ENCODE results near the gene OTUD5. TPM values are rescaled to one million over a fixed set of nuclear protein-coding genes. Genes with fewer than 3 reads are reported as not detected.

The OTUD5 gene
- total and polyA plus RNA-seq, 2 of the 13 experiments (the other 11 are each of a cell fraction or from before 2014, with no cell fraction given), result 18.4 to 42.2 TPM

DNA sequence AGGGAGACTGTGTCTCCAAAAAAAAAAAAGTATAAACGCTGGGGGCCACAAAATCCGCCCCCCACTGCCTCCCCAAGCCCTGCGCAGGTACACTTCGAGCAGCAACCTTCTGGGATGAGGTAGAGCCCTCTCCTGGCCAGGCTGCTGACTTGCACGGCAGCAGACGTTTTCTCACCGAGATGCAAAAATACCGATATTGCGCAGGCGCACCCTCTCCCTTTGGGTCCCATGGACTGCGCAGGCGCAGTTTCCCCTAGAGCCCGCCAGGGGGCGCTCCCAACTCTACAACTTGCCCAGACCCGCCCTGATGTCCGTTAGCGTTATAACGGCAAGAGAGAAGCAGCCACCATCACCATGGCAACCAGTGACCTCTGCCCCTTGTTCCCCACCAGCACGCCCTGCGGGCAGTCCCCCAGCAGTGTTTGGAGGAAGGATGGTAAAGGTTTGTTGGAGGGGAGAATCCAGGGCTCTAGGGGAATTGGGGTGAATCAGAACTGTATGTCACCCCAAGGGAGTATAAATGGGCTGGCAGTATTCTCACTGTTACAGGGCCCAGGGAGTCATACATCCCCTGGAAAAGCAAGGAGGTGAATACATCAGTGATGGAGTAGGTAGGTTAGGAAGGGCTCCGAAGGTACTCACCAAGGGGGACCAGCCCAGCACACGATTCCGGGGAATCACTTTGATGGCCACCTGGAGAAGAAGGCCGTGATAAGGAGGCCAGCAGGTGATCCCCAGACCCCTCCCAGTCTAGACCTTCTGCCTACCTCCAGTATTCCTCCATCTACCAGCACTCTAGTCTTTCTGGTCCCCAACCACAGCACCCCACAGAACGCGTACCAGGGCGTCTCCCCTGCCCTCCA lies 40.0 kb downstream of the OTUD5 start:
- peak; percentile 99 for FAIRE-seq
- Histone ChIP-seq H3K27me3 (ENCODE audit: control insufficient read depth in 1 of 2, insufficient read depth in 2 of 2, low read length in 2 of 2) (no peaks in the 10 kb centered on the region), H3K9me3 (ENCODE audit: low read length) (no peaks in the 10 kb centered on the region), H4K20me1 (ENCODE audit: insufficient read depth, low read length) (no peaks in the 10 kb centered on the region), H3K9ac (ENCODE audit: insufficient read depth, low read depth, low read length) (peak overlapping the region; percentile 59), H3K4me2 (ENCODE audit: low read depth, low read length) (peak overlapping the region; percentile 83), H3K36me3 (replicated peaks in 1 of 2; ENCODE audit: control insufficient read depth in 1 of 2, insufficient read depth in 2 of 2, low read length in 2 of 2) (peaks cover 0 to 17% of the 10 kb centered on the region in 2 experiments; a peak in 2 of 5 replicates), H3K79me2 (ENCODE audit: insufficient read depth, low read length) (peaks cover 13% of the 10 kb centered on the region), H2AFZ (ENCODE audit: low read length) (no peak overlapping the region), H3K27ac (ENCODE audit: extremely low read length, insufficient read depth, low read length) (peak overlapping the region; percentile 54), H3K4me1 (ENCODE audit: insufficient read depth, low read length) (peaks cover 31% of the 10 kb centered on the region), H3K4me3 (replicated peaks in 1 of 3; ENCODE audit: insufficient read depth in 1 of 3, low read depth in 2 of 3, low read length in 3 of 3) (peak overlapping the region; percentile 47 to 85 (median 75); a peak in 5 of 6 replicates)
- peak; percentile 88 for DNase-seq (ENCODE audit: low spot score)
- ChIA-PET POLR2A (no interaction called here), CTCF (ENCODE audit: low intra/inter-chr PET ratio, low total read pairs) (interaction anchor here (0.7 to 1.2 kb wide), 4 partner anchors 20 to 155 kb away, joined by 3 to 5 read pairs (median 3); partner anchors contain the start of genes GLOD5, PQBP1 and TIMM17B)
- TSS peak; percentile 34 for BruUV-seq (replicated peaks)
- 3% methylated on average over 5 of the region's 27 CpGs for WGBS (ENCODE audit: low lambda C conversion rate)
- intact Hi-C loops (cut with micrococcal nuclease; ENCODE audit: unreplicated experiment) (loop anchor here (2.0 to 10.0 kb wide), 3 partner anchors 21 to 270 kb away; partner anchors contain the start of genes GLOD5, PQBP1 and TIMM17B), in situ Hi-C loops (cut with HindIII; ENCODE audit: extremely low pct_ligation_motif_present, low pct_unique_long_range_greater_than_20kb) (no loop called here)
- ATAC-seq, result peak; percentile 64
- peak; percentile 79 for TF ChIP-seq NR2C2 (CRISPR knock-in tag; IDR thresholded peaks at IDR 0.05; ENCODE audit: borderline replicate concordance)
- peak; percentile 82 for TF ChIP-seq ZNF605 (CRISPR knock-in tag; IDR thresholded peaks at IDR 0.05)
- TF ChIP-seq SOX13 (IDR thresholded peaks at IDR 0.05), result no peak
- TF ChIP-seq SOX13 (CRISPR knock-in tag; conservative IDR thresholded peaks at IDR 0.05 in 1 of 2, IDR thresholded peaks at IDR 0.05 in 1 of 2), result no peak
- peak; percentile 85; the same call in 1 of the 3 replicates for TF ChIP-seq MXI1 (IDR thresholded peaks at IDR 0.05; ENCODE audit: borderline replicate concordance, low read depth, low read length)
- TF ChIP-seq, protein P1, sequence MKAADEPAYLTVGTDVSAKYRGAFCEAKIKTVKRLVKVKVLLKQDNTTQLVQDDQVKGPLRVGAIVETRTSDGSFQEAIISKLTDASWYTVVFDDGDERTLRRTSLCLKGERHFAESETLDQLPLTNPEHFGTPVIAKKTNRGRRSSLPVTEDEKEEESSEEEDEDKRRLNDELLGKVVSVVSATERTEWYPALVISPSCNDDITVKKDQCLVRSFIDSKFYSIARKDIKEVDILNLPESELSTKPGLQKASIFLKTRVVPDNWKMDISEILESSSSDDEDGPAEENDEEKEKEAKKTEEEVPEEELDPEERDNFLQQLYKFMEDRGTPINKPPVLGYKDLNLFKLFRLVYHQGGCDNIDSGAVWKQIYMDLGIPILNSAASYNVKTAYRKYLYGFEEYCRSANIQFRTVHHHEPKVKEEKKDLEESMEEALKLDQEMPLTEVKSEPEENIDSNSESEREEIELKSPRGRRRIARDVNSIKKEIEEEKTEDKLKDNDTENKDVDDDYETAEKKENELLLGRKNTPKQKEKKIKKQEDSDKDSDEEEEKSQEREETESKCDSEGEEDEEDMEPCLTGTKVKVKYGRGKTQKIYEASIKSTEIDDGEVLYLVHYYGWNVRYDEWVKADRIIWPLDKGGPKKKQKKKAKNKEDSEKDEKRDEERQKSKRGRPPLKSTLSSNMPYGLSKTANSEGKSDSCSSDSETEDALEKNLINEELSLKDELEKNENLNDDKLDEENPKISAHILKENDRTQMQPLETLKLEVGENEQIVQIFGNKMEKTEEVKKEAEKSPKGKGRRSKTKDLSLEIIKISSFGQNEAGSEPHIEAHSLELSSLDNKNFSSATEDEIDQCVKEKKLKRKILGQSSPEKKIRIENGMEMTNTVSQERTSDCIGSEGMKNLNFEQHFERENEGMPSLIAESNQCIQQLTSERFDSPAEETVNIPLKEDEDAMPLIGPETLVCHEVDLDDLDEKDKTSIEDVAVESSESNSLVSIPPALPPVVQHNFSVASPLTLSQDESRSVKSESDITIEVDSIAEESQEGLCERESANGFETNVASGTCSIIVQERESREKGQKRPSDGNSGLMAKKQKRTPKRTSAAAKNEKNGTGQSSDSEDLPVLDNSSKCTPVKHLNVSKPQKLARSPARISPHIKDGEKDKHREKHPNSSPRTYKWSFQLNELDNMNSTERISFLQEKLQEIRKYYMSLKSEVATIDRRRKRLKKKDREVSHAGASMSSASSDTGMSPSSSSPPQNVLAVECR (CRISPR knock-in tag; IDR thresholded peaks at IDR 0.05; ENCODE audit: borderline replicate concordance), result peak; percentile 72; the same call in 1 of the 2 replicates
- peak; percentile 86 for TF ChIP-seq SAP130 (CRISPR knock-in tag; IDR thresholded peaks at IDR 0.05; ENCODE audit: low read depth)
- TF ChIP-seq HDAC1 (CRISPR knock-in tag; IDR thresholded peaks at IDR 0.05), result peak; percentile 45
- TF ChIP-seq, protein P2, sequence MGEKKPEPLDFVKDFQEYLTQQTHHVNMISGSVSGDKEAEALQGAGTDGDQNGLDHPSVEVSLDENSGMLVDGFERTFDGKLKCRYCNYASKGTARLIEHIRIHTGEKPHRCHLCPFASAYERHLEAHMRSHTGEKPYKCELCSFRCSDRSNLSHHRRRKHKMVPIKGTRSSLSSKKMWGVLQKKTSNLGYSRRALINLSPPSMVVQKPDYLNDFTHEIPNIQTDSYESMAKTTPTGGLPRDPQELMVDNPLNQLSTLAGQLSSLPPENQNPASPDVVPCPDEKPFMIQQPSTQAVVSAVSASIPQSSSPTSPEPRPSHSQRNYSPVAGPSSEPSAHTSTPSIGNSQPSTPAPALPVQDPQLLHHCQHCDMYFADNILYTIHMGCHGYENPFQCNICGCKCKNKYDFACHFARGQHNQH (CRISPR knock-in tag; IDR thresholded peaks at IDR 0.05), result peak; percentile 50; the same call in 1 of the 2 replicates
- TF ChIP-seq RFX1 (IDR thresholded peaks at IDR 0.05), result peak; percentile 83
- peak; percentile 42 for TF ChIP-seq YY1 (IDR thresholded peaks at IDR 0.05; ENCODE audit: insufficient read depth, insufficient replicate concordance, low read depth, low read length)
- no peak for TF ChIP-seq ZNF44 (CRISPR knock-in tag; IDR thresholded peaks at IDR 0.05)
- TF ChIP-seq ZMYM4 (CRISPR knock-in tag; IDR thresholded peaks at IDR 0.05), result peak; percentile 50; the same call in 1 of the 2 replicates
- peak; percentile 32 for TF ChIP-seq RAD21 (CRISPR knock-in tag; IDR thresholded peaks at IDR 0.05)
- peak; percentile 61 to 81 for TF ChIP-seq NR2F1 (CRISPR knock-in tag; IDR thresholded peaks at IDR 0.05)
- TF ChIP-seq, protein P3, sequence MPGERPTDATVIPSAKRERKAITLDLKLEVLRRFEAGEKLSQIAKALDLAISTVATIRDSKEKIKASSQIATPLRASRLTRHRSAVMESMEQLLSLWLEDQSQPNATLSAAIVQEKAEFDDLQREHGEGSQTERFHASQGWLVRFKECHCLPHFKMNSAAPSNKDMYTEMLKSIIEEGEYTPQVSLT (CRISPR knock-in tag; IDR thresholded peaks at IDR 0.05; ENCODE audit: borderline replicate concordance, low read depth), result no peak
